Putamen (tissue), 1 donor: Measurements from ENCODE around the gene TPRG1.
"Not testable (repeated sequence)": the region's sequence is repeated elsewhere in the genome, so short reads cannot be mapped to it uniquely, and the experiment has no call there.

Experiments used
- DNase-seq: peaks from one replicate; pipeline ENCODE4 v3.0.0-alpha.2; 2016; ENCODE audit warnings: low spot score

TPRG1 gene

DNA sequence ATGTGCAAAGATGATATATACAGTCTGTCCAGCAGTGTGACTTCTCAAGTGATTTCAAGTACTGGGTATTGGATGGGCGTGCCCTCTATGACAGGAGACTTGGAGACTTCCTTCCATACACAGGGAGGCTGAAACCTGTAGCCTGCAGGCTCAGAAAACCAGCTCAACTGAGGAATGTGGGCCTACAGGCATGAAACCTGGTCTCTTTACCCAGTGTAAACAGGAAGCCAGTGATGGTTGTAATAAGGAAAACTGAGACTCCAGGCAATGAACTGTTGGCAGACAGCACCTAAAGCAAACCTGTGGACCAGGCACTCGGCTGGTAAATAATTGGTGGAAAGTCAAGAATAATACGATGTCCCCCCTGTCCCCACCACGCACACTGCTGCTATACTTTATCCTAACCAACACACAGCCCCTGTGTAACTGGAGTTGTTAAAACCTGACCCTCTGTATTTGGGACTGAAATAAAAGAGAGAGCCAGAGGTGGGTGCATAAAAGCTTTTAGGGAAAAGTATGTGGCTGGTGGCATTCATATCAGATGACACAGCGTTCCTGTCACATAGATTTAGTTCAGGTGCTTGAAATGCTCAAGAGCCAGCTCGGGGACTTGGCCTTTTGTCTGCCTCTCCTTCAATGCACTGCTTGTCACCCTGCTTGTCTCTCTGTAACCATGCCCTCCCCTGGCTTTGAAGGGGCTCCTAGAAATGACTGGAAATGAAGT, 144.7 kb downstream of the TPRG1 start:
- DNase-seq: no peak

DNA sequence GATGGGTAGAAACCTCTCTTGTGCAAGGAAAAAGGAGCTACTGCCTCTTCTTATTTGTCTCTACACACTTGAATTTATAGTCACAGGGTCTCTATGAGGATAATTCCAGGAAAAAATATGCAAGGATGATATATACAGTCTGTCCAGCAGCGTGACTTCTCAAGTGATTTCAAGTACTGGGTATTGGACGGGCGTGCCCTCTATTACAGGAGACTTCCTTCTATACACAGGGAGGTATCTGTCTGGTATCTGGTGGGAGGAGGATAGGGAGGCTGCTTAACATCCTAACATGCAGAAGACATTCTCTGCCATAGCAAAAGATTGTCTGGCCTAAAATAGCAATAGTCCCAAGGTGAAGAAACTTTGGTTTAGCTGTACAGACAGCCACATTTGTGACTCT, 146.1 kb downstream of the TPRG1 start:
- no peak for DNase-seq

DNA sequence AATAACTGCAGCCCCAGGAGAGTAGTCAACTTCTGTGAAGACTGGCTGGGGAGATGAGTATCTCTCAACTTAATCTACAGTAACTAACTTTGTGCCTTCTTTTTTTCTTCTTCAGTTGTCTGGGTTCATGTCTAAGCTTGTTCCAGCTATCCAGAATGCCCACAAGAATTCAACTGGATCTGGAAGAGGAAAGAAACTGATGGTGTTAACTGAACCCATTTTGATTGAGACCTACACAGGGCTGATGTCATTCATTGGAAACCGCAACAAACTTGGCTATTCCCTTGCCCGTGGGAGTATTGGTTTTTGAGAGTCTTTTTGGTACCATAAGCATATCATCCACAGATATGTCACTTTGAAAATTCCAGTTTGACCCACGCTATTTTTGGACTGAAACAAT, 148.7 kb downstream of the TPRG1 start:
- no peak for DNase-seq

DNA sequence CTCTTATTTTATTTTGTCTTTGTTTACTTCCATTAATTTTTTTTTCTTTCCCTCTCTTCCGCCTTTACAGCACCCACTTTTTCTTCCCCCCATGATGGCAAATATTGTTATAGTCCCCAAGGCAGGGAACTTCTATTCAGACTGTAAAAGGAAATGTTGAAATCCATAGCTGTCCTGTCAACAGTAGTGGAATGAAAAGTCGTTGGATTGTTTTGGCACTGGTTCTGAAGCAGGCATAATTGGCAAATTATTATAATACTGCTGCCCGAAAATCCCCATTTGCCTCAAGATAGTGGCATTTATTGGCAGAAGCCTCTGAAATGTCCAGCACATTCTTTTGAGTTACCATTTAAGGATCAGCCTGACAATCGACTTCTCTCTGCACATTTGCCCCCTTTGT, 150.6 kb downstream of the TPRG1 start:
- no peak for DNase-seq

DNA sequence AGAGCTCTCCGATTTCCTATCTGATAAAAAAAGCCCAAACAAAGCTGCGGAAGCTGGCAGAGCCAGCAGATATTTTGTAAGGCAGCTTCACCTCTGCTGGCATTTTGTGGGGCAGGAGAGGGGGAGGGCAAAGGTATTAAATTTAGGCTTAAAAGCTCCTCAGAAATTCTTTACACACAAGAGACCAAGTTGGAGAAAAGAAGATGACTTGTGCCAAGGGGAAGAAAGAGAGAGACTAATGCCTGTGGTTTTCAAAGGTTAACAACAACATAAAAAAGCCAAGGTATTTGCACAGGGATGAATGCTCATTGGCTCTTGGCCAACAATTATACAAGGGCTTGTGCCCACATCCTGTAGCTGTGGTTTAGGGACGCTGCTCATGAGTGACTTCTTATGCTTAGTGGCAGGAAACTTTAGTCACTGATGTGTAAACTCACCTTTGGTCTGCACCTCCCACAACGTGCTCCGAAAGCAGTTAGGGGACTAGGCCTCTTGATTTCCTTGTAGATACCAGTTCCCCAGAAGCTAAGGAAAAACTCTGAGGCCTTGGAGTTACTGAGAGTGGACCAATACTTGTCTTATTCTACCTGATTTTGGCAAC, 152.9 kb downstream of the TPRG1 start:
- no peak for DNase-seq

DNA sequence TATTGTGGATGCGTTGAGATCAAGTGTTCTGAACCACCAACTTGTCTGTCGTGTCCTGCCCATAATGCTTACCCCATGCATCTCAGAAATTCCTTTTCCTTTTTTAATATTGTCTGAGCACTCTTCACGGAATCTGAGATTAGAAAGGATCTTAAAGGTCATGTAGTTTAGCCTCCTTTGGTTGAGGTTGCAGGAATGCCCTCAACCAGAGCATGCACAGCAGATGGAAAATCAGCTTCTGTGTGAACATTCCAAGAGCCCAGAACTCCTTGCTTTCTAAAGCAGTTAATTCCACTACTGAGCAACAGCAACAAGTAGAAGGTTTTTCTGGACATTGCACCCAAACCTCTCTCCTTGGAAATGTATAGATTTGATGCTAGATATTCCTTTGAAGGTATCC, 153.7 kb downstream of the TPRG1 start:
- DNase-seq: no peak

DNA sequence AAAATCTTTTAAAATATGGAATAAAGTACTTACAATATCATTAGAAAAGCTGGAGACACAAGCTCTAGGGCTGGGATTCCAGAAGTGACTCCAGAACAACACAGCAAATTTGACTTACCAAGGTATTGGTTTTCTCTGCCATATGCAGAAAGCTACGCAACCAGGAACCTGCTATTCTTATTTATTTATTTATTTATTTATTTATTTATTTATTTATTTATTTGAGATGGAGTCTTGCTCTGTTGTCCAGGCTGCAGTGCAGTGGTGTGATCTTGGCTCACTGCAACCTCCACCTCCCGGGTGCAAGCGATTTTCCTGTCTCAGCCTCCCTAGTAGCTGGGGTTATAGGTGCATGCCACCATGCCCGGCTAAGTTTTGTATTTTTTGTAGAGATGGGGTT, 157.9 kb downstream of the TPRG1 start:
- DNase-seq: not testable (repeated sequence)

DNA sequence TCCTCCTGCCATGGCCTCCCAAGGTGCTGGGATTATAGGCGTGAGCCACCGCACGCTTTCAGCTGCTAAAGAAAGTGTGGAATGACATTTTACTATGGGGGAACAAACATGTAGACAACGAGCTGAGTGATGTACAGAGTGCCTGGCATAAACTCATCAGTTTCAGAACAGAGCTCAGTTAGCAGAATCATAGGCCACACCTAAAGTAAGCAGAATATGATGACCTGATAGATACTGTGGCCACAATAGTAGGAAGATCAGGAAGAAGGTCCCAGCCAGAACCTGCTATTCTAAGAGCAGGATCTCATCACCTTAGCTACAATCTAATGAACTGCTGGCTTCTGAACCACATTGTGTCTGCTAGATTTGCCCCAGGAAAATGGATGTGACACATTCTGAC, 158.3 kb downstream of the TPRG1 start:
- no peak for DNase-seq

DNA sequence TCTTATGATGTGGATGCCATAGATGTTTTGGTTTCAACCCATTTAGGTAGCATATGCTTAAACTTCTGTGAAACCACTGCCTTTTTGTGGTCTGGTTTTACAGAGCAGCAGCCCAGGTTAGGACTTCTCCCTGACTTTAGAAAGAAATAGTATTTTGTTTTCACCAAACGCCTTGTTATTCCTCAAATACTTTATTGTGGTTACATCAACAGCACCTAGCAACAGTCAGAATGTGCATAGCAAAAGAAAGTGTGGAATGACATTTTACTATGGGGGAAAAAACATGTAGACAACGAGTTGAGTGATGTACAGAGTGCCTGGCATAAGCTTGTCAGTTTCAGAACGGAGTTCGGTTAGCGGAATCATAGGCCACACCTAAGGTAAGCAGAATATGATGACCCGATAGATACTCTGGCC, 159.2 kb downstream of the TPRG1 start:
- no peak for DNase-seq

DNA sequence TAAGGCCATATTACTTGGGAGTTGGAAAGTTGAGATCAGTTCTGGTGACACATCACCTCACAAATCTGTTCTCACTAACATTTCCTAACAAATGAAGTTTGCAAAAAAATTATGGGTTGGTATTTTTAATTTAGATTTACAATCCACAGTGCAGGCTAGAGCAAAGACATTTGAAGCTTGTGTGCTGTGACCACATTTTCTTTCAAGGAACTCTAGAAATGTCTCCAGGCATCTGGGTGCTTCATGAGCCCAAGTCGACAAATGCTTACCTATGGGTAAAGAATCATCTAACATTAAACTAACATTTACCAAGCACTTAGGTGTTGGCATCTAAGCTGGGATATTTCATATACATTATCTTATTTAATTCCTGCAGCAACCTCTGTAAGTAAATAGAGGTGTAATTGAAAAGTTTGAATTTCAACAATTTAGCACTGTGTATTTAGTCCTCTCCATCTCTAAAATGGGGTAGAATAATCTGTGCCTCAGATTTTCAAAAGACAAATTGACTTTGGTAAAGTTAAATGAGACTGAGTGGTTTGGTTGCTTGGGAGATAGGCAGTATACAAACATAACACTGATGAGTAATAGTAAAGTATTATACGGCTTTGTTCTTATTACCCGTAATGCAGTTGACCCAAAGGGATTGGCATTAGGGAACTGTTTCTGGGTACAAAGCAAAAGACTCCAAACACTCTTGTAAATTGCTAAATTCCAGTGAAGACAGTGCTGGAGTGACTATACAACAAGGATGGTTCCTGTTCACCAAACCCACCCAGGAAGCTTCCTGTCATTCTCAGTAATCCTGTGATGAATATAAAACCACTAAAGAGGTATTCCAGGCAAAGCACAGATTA, 162.5 kb downstream of the TPRG1 start:
- DNase-seq: no peak

DNA sequence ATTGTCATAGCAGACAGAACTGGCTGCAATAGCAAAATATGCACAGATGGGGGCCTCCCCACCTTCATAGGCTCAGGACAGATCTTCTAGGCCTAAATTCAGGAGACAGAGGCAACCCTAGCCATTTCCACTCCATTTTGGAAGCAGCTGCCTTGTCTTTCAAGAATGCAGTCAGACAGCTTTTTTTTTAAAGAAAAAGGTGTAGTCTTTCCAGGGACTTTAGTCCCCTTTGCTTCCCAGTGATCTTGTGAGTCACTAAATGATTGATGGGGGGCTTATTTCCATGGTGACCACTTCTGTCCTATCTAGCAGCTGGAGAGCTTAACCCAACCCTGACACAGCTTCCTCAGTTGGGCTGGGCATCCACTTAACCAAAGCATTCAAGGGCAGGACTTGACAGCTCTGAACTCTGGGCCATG, 165.9 kb downstream of the TPRG1 start:
- DNase-seq: no peak

DNA sequence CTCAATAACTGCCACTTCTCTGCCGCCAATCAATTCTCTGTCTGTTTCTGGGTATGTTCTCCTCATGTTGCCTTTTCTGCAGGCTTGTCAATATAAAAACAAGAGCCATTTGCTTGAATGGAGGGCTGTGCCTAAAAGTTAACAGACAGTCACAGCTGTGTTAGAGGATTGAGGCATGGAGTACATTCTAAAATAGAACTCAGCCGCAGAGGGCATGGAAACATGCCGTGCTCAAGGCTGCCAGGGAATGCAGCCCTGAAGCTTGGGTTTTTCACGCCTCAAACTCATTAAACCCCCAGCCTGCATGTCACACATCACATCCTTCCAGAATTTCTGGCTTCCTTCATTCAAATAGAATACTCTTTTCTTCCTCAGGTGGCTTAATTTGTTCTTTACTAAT, 166.6 kb downstream of the TPRG1 start:
- no peak for DNase-seq

DNA sequence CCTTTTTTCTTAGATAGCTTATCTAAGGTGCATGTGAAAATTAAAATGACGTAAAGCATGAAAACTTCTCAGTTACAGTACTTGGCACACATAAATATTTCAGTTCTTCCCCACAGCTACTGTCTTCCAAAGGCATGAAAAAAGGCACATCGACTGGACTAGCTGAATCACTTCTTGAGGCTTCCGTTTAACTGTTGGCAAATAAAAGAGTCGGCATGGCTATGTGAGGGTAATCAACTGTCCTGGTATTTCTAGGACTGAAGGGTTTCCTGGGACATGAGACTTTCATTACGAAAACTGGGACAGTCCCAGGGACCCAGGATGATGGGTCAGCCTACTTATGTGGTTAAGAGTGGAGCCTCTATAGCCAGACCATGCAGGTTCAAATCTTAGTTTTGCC, 168.2 kb downstream of the TPRG1 start:
- no peak for DNase-seq

DNA sequence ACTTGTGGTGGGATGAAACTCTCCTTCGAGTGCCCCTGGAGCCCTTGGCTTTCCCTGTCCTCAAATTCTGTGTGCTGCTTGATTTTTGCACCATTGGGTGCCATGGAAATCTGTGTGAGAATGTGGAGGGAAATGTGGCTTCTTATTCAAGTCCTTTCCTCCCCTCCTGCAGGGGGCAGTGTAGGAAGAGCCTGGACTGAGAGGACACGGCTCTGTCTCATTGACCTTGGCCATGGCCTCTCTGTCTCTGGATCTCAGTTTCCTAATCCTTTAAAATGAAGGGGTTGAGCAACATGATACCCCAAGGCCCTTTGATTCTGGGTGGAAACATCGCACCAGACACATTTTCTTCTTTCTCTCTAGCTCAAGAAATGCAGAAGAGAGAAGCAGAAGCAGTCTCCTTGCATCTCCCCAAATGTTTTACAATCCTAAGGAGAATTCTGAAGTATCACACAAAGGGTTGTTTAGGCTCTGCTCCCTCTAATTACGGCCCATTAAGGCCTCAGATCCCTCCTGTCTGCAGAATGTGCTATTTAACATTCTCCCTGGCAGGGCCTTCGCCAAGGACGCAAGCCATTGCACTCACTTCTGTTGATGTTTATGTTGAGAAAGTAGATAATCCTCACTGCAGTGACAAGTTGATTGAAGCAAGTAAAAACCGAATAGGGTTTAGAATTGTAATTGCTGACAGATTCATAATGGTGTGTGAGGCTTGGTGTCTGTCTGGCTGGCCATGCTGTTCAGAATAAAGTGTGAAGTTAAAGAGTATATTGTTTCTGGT, 169.1 kb downstream of the TPRG1 start:
- DNase-seq: no peak

DNA sequence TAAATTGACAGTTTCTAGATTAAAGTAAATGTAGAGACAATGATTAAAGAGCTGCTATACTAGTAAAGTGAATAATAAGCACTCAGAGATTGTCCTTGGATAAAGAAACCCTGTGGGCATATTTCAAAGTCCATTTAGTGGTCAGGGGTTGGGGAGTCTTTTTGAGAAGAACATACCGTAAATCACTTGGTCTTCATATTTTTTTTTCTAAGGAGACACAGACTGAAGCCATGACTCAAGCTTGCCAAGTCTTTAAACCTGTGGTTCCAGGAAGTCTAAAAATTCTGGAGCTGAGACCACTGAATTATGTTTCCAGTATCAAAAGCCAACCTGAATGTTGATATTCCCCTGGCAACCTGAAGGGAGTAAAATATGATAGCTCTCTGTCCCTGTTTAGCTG, 171.0 kb downstream of the TPRG1 start:
- no peak for DNase-seq

DNA sequence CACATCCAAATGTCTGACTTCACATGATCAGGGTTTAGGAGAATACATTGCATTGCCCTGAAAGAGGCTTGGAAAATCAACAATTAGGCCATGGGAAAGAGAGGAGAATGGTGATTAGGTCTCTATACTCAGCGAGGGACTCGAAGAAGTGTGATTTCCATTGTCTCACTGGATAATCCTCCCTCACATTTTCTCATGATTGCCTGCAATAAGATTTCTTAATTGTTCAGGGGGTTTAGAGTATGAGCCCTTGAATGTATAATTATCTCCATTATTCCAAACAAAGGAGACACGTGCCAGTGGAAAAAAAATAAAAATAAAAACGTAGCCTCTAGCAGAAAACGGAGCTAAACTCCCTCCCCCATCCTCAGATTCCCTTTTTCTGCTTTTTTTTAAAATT, 173.2 kb downstream of the TPRG1 start:
- DNase-seq: no peak

DNA sequence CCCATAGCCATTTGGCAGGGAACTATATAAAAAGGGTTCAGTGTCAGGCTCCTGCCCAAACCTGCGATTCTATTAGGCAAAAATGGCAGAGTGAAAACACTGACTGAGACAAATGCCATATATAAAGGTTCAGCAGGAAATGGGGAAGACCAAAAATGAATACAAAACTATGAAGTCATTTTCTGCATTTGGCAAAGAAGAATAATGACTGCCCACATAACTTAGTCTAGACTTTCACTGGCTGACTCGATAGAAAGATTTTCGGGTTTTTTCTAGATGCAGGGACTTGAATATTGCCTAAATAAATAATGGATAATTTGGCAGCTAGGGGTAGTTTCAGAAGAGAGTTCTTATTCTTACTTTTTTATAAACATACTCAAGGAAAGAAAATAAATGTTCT, 178.0 kb downstream of the TPRG1 start:
- DNase-seq: no peak

DNA sequence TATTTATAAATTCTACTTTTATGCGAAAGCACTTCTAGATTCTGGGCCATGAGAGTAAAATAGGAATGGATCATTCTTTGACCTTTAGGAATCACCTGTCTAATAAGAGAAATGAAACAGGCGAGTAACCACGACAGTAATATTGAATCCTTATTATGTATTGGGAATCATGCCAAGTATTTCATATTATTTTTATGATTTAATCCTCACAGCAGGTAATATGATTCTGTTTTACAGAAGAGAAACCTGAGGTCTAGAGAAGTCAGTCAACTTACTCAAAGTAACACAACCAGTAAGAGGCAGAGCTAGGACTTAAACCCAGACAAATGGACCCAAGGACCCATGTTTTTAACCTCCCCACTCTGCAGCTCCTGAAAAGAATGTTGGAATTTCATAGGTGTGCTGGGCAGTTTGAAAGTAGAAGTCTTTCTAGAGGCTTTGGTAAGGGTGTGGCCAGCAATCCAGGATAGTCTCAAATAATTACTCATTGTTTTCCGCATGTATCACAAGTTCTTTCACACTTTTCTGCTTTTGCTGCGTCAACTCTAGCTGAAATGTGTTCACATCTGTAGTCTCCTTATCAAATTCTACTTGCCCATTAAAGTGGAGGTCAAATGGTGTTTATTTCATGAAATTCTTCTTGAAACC, 181.7 kb downstream of the TPRG1 start:
- DNase-seq: no peak

DNA sequence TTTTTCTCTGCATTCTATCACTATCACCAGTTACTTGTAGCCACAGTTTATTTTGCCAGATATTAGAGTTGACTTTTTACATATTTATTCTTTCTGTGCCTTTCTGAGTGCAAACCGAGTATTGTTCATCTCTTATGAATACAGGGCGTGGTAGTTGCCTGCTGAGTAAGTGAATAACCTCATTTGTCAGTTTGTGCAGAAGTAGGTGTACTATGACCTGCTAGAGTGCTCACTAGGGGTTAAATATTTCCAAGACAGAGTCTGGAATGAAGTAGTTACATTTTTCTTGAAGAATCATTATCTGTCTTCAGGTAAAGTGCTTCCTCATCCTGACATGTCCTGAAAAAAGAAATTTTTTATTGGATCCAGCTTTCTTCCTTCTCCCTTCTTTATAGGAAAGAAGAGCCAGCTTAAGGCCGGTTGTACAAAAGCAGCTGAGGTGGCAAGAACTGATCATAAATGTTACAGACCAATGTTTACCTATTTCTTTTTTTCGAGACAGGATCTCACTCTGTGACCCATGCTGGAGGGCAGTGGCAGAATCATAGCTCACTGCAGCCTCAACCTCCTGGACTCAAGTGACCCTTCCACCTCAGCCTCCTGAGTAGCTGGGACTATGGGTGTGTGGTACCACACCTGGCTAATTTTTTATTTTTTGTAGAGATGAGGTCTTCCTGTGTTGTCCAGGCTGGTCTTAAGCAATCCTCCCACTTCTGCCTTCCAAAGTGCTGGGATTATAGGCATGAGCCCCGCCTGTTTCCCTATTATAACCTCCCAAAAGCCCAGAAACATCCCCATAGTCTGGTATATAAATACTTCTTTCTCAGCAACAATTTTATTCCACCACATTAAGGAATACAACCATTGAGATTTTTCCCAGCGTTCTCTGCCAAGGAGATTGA, 182.5 kb downstream of the TPRG1 start:
- DNase-seq: no peak

DNA sequence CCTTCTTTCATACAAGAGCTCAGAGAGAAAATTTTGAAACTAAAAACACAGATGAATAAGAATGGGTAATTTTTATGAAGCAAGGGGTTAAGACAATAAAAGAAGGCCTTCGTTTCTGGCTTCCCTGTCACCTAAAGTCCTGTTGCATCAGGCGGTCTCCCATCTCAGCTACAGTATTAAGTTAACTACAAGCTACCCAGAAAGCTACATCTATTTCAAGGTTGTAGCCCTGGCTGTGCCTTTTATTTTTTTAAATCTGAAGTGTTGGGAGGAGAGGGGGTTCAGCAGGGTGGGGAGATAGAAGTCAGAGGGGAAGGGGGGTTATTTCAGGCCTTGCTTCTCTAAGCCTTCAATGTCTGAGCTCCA, 183.3 kb downstream of the TPRG1 start:
- DNase-seq: no peak
